H9 (cell line): ENCODE data around the gene PLEKHA1. TPM values are rescaled to one million over a fixed set of nuclear protein-coding genes. Genes with fewer than 3 reads are reported as not detected.

ENCODE experiments used
- DNase-seq: peaks from one replicate; pipeline ENCODE4 v3.0.0-alpha.2; 2017
- H2AFZ ChIP-seq: one replicate; pipeline ENCODE4 v1.6.1; 2013; ENCODE audit warnings: mild to moderate bottlenecking, low read length, control low read depth, moderate library complexity
- H2AK5ac ChIP-seq: 2 replicates; pipeline ENCODE4 v1.6.1; 2013; ENCODE audit warnings: low read length, control low read depth, mixed read lengths; ENCODE audit not compliant: insufficient read length
- H2BK120ac ChIP-seq: one replicate; pipeline ENCODE4 v1.6.1; 2013; ENCODE audit warnings: low read depth, mild to moderate bottlenecking, low read length, control low read depth, inconsistent platforms; ENCODE audit not compliant: poor library complexity, severe bottlenecking
- H2BK12ac ChIP-seq: 2 replicates; pipeline ENCODE4 v1.6.1; 2013; ENCODE audit warnings: low read length, control low read depth, mixed read lengths, low read depth; ENCODE audit not compliant: insufficient read length
- H2BK15ac ChIP-seq: 2 replicates; pipeline ENCODE4 v1.6.1; 2013; ENCODE audit warnings: low read depth, low read length, control low read depth
- H2BK20ac ChIP-seq: one replicate; pipeline ENCODE4 v1.6.1; 2013; ENCODE audit warnings: low read depth, mild to moderate bottlenecking, low read length, control low read depth, inconsistent platforms; ENCODE audit not compliant: poor library complexity, severe bottlenecking
- H2BK5ac ChIP-seq: 2 replicates; pipeline ENCODE4 v1.6.1; 2013; ENCODE audit warnings: low read length, control low read depth, mixed read lengths; ENCODE audit not compliant: insufficient read length
- H3K14ac ChIP-seq: 2 replicates; pipeline ENCODE4 v1.6.1; 2013; ENCODE audit warnings: low read length, control low read depth; ENCODE audit not compliant: insufficient read depth
- H3K18ac ChIP-seq: 2 replicates; pipeline ENCODE4 v1.6.1; 2013; ENCODE audit warnings: low read depth, mild to moderate bottlenecking, mixed read lengths, low read length, control low read depth; ENCODE audit not compliant: insufficient read length
- H3K23ac ChIP-seq: 2 replicates; pipeline ENCODE4 v1.6.1; 2013; ENCODE audit warnings: low read length, control low read depth, mixed read lengths, low read depth; ENCODE audit not compliant: insufficient read length
- H3K23me2 ChIP-seq: 2 replicates; pipeline ENCODE4 v1.6.1; 2013; ENCODE audit warnings: low read depth, mild to moderate bottlenecking, mixed read lengths, low read length, control low read depth; ENCODE audit not compliant: insufficient read length, poor library complexity, severe bottlenecking
- H3K27ac ChIP-seq: 2 replicates; pipeline ENCODE4 v1.5.1; 2013; ENCODE audit warnings: low read length, control low read depth, mixed read lengths, low read depth; ENCODE audit not compliant: insufficient read length
- H3K27me3 ChIP-seq: 2 replicates; pipeline ENCODE4 v1.6.1; 2013; ENCODE audit warnings: low read length, control low read depth, inconsistent platforms; ENCODE audit not compliant: insufficient read depth
- H3K4ac ChIP-seq: 2 replicates; pipeline ENCODE4 v1.6.1; 2013; ENCODE audit warnings: low read depth, mild to moderate bottlenecking, control low read depth, inconsistent platforms, low read length, moderate library complexity
- H3K4me1 ChIP-seq: 2 replicates; pipeline ENCODE4 v1.6.1; 2013; ENCODE audit warnings: low read length, control low read depth, inconsistent platforms; ENCODE audit not compliant: insufficient read depth
- H3K4me2 ChIP-seq: 2 replicates; pipeline ENCODE4 v1.6.1; 2013; ENCODE audit warnings: low read length, control low read depth, mixed read lengths; ENCODE audit not compliant: insufficient read length, insufficient read depth
- H3K56ac ChIP-seq: 2 replicates; pipeline ENCODE4 v1.6.1; 2013; ENCODE audit warnings: low read depth, mild to moderate bottlenecking, mixed read lengths, low read length, control low read depth; ENCODE audit not compliant: insufficient read length
- H3K79me1 ChIP-seq: 2 replicates; pipeline ENCODE4 v1.6.1; 2013; ENCODE audit warnings: low read depth, mild to moderate bottlenecking, moderate library complexity, low read length, control low read depth, inconsistent platforms; ENCODE audit not compliant: insufficient read depth, poor library complexity, severe bottlenecking
- H3K79me2 ChIP-seq: 2 replicates; pipeline ENCODE4 v1.6.1; 2013; ENCODE audit warnings: low read length, control low read depth, inconsistent platforms; ENCODE audit not compliant: insufficient read depth
- H3K9ac ChIP-seq: 2 replicates; pipeline ENCODE4 v1.6.1; 2013; ENCODE audit warnings: low read length, control low read depth, mixed read lengths; ENCODE audit not compliant: insufficient read length; ENCODE audit errors: extremely low read depth
- H3K9me3 ChIP-seq: one replicate; pipeline ENCODE4 v1.6.1; 2013; ENCODE audit warnings: low read depth, low read length, inconsistent platforms; ENCODE audit not compliant: control insufficient read depth
- H3T11ph ChIP-seq: one replicate; pipeline ENCODE4 v1.6.1; 2013; ENCODE audit warnings: mild to moderate bottlenecking, low read length, control low read depth, inconsistent platforms
- H4K20me1 ChIP-seq: one replicate; pipeline ENCODE4 v1.6.1; 2013; ENCODE audit not compliant: control insufficient read depth, insufficient read length, insufficient read depth
- H4K5ac ChIP-seq: 2 replicates; pipeline ENCODE4 v1.6.1; 2013; ENCODE audit warnings: low read depth, mild to moderate bottlenecking, mixed read lengths, low read length, control low read depth; ENCODE audit not compliant: insufficient read length
- H4K8ac ChIP-seq: replicated peaks from 2 replicates; pipeline ENCODE4 v1.6.1; 2013; ENCODE audit warnings: low read length, control low read depth, mixed read lengths, low read depth; ENCODE audit not compliant: insufficient read length
- H4K91ac ChIP-seq: 2 replicates; pipeline ENCODE4 v1.6.1; 2013; ENCODE audit warnings: low read depth, mild to moderate bottlenecking, moderate library complexity, mixed read lengths, low read length, control low read depth; ENCODE audit not compliant: insufficient read length
- H3K27ac Mint-ChIP-seq, 3 experiments: 2 replicates in 2 of 3; 3 replicates in 1 of 3; pipeline ENCODE4 v1.8.0; 2020 to 2021; ENCODE audit warnings: mixed read lengths in 3 of 3, mild to moderate bottlenecking in 1 of 3, moderate library complexity in 1 of 3
- H3K27me3 Mint-ChIP-seq: 2 replicates; pipeline ENCODE4 v1.8.0; 2021; ENCODE audit warnings: low read depth, mild to moderate bottlenecking, moderate library complexity, mixed read lengths
- H3K36me3 Mint-ChIP-seq, 3 experiments: 2 replicates in 2 of 3; 3 replicates in 1 of 3; pipeline ENCODE4 v1.8.0; 2020 to 2021; ENCODE audit warnings: low read depth in 3 of 3, mixed read lengths in 3 of 3; ENCODE audit not compliant: insufficient read depth in 1 of 3
- H3K4me1 Mint-ChIP-seq, 2 experiments: 2 replicates each; pipeline ENCODE4 v1.8.0; 2020; ENCODE audit warnings: mixed read lengths in 2 of 2
- H3K4me3 Mint-ChIP-seq, 2 experiments: 2 replicates in 1 of 2; 3 replicates in 1 of 2; pipeline ENCODE4 v1.8.0; 2020 to 2021; ENCODE audit warnings: mild to moderate bottlenecking in 2 of 2, mixed read lengths in 2 of 2, moderate library complexity in 1 of 2
- H3K9me3 Mint-ChIP-seq, 2 experiments: 2 replicates in 1 of 2; 3 replicates in 1 of 2; pipeline ENCODE4 v1.8.0; 2020; ENCODE audit warnings: mild to moderate bottlenecking in 2 of 2, mixed read lengths in 2 of 2, moderate library complexity in 1 of 2
- WGBS: extraction: QIAGEN DNeasy Blood & Tissue Kit; methylation state at CpG from one replicate; pipeline ENCODE4 v1.1.7; 2013; ENCODE audit warnings: missing lambda C conversion rate, low lambda C conversion rate, mixed read lengths; ENCODE audit not compliant: insufficient read length; ENCODE audit errors: extremely low coverage; 5-methylcytosine and 5-hydroxymethylcytosine counted together
- total RNA-seq: library from RNA; stranded (reverse); gene quantifications from 2 replicates; pipeline ENCODE4 v1.2.1, GENCODE V29; 2021
- TF ChIP-seq, protein P1 (sequence below): fragments of 200-600 bp; sonication (generic); conservative IDR thresholded peaks from 3 replicates; pipeline ENCODE4 v1.8.0; 2021; ENCODE audit warnings: antibody characterized with exemption, mild to moderate bottlenecking

Gene PLEKHA1
- total RNA-seq, 1 experiment from 2014 or later, result 32.7 TPM

DNA sequence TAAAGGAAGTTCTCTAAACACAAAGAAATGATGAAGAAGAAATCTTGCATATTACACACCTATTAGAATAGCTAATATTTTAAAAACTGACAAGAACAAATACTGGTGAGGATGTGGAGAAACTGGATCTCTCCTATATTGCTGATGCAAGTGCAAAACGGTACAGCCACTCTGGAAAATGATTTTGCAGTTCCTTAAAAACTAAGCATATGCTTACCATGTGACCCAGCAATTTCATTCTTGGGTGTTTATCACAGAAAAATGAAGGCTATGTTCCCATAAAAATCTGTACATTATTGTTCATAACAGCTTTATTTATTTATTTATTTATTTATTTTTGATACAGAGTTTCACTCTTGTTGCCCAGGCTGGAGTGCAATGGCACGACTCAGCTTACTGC is 14.9 kb upstream of the PLEKHA1 start:
- Histone ChIP-seq H3K18ac (no peak overlapping the region), H3K4ac (no peak overlapping the region), H3K56ac (no peak overlapping the region), H2BK12ac (no peak overlapping the region), H2AFZ (no peak overlapping the region), H2BK15ac (no peak overlapping the region), H3K4me1 (no peaks in the 10 kb centered on the region), H3K4me2 (no peak overlapping the region), H4K91ac (no peak overlapping the region), H3K79me2 (no peaks in the 10 kb centered on the region), H2BK120ac (no peak overlapping the region), H3T11ph (no peak overlapping the region), H3K79me1 (no peaks in the 10 kb centered on the region), H2BK20ac (no peak overlapping the region), H3K9ac (no peak overlapping the region), H4K20me1 (no peaks in the 10 kb centered on the region), H3K23ac (no peak overlapping the region), H4K5ac (no peak overlapping the region), H3K23me2 (no peaks in the 10 kb centered on the region), H2BK5ac (no peak overlapping the region), H3K9me3 (no peaks in the 10 kb centered on the region), H3K27ac (no peak overlapping the region), H3K14ac (no peak overlapping the region), H3K27me3 (no peaks in the 10 kb centered on the region), H2AK5ac (no peak overlapping the region), H4K8ac (no peak overlapping the region)
- H3K36me3 Mint-ChIP-seq, result peaks cover 0 to 13% (median 2%) of the 10 kb centered on the region in 3 experiments; a peak in 4 of 7 replicates
- no peak overlapping the region for H3K27ac Mint-ChIP-seq
- WGBS, result no CpG with 5 or more reads among the region's 2 CpGs
- TF ChIP-seq, protein P1, sequence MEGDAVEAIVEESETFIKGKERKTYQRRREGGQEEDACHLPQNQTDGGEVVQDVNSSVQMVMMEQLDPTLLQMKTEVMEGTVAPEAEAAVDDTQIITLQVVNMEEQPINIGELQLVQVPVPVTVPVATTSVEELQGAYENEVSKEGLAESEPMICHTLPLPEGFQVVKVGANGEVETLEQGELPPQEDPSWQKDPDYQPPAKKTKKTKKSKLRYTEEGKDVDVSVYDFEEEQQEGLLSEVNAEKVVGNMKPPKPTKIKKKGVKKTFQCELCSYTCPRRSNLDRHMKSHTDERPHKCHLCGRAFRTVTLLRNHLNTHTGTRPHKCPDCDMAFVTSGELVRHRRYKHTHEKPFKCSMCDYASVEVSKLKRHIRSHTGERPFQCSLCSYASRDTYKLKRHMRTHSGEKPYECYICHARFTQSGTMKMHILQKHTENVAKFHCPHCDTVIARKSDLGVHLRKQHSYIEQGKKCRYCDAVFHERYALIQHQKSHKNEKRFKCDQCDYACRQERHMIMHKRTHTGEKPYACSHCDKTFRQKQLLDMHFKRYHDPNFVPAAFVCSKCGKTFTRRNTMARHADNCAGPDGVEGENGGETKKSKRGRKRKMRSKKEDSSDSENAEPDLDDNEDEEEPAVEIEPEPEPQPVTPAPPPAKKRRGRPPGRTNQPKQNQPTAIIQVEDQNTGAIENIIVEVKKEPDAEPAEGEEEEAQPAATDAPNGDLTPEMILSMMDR, result no peak
- no peak for DNase-seq
- H3K4me3 Mint-ChIP-seq, result no peak overlapping the region
- H3K27me3 Mint-ChIP-seq, result peaks cover 4% of the 10 kb centered on the region
- H3K4me1 Mint-ChIP-seq, result peaks cover 9 to 11% of the 10 kb centered on the region in 2 experiments
- peaks cover 14 to 15% of the 10 kb centered on the region in 2 experiments for H3K9me3 Mint-ChIP-seq
